VCaP (cell line): ENCODE results near the gene FAM110D.
A peak's percentile ranks its signal among the peaks of the same experiment; 100 is the strongest.

Source experiments
- H3K27ac ChIP-seq: fragments of 450-650 bp; 2 replicates; pipeline ENCODE4 v1.5.1; 2017
- TF ChIP-seq, protein P1 (sequence below): fragments of 450-650 bp; conservative IDR thresholded peaks from 2 replicates; pipeline ENCODE4 v1.5.1; 2017; ENCODE audit warnings: mild to moderate bottlenecking, moderate library complexity

FAM110D gene

DNA sequence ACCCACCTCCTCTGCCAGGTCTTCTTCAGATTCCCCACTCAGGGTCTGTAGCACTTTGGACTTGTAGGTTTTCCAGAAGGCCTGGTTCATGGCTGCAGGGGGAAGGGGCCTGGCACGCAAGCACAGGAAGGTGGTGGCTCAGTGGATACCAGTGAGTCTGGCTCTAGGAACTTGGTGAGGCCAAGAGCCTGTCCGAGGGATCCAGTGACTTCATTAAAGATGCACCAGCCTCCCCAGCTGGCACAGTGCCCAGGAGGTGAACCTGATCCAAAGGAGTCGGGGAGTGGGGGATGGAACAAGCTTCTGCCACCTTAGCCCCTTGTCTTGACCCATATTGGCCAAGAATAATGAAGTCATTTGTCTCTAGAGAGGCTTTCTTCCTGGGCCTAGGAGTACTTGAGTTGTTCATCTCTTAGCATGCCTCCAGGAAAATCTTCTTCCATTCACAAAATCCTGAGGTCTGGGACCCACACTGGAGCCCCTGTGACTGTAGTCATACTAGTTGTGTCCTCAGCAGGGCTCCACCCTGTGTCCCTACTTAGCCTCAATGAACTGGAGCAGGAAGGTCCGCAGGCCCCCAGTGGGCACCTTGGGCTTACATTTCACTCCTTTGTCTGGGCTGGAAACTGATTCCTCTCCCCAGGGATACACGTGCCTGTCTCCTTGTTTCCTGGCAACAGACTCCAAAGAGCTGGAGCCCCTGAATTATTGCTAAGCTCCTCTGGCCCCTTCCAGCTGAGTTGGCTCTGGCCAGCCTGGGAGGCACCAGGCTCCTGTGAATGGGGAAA, 9.7 kb downstream of the FAM110D start, which contains the start of gene C1orf232:
TSS of gene C1orf232 (minus strand) at position 554 of the 788 bp plus-strand sequence. CDS start at position 90, 464 bp downstream.
- H3K27ac ChIP-seq, result peak within 1 kb of the TSS; percentile 82
- TF ChIP-seq, protein P1, sequence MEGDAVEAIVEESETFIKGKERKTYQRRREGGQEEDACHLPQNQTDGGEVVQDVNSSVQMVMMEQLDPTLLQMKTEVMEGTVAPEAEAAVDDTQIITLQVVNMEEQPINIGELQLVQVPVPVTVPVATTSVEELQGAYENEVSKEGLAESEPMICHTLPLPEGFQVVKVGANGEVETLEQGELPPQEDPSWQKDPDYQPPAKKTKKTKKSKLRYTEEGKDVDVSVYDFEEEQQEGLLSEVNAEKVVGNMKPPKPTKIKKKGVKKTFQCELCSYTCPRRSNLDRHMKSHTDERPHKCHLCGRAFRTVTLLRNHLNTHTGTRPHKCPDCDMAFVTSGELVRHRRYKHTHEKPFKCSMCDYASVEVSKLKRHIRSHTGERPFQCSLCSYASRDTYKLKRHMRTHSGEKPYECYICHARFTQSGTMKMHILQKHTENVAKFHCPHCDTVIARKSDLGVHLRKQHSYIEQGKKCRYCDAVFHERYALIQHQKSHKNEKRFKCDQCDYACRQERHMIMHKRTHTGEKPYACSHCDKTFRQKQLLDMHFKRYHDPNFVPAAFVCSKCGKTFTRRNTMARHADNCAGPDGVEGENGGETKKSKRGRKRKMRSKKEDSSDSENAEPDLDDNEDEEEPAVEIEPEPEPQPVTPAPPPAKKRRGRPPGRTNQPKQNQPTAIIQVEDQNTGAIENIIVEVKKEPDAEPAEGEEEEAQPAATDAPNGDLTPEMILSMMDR, result no peak

DNA sequence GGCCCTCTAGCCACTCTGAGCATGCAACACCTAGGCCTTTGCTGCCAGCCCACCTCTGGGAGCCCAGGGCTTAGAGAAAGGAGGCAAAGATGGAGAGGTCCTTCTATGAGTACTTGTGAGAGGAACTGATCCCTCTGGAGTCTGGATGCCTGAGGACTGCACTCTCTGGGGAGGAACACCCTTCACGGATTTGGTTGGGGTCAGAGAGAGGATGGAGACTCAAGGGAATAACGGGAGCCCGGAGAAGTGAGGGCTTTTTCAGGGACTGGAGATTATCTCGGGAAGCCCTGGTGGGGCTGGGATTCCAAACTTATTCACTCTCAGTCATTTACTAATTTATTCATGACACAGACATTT, 10.3 kb downstream of the FAM110D start:
- peak overlapping the region; percentile 82 for H3K27ac ChIP-seq
- TF ChIP-seq, protein P1, result no peak

DNA sequence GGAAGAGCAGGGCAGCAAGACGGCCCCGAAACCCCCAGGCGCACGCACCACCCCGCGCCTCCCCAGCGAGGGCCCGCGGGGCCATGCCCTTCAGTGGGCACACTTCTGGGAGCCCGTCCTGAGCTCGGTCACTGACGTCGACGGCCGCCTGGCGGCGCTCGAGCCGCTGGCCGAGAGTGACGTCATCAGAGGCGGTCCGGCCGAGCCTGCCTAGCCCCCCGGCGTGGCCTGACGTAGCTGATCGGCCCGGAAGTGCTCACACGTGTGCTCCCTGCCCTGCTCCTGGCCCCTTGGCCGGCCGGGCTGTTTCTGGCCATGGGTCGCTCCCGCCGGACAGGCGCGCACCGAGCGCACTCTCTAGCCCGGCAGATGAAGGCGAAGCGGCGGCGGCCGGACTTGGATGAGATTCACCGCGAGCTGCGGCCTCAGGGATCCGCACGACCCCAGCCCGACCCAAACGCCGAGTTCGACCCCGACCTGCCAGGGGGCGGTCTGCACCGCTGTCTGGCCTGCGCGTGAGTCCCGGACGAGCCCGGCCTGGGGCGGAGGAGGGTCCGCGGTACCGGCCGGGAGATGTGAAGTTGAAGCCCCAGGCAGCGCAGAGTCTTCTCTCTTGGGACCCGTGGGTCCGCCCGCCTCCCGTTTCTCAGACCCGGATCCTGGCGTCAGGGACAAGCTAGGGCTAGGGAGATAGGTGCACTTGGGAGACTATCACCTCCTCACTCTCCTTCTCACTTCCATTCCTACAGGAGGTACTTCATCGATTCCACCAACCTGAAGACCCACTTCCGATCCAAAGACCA, 11.0 kb downstream of the FAM110D start, which contains the start of gene ZNF593:
TSS of gene ZNF593 (plus strand) at position 240 of the 803 bp plus-strand sequence. CDS start at position 316, 76 bp downstream.
- TF ChIP-seq, protein P1, result peak; percentile 94
- H3K27ac ChIP-seq, result peak within 1 kb of the TSS; percentile 82

DNA sequence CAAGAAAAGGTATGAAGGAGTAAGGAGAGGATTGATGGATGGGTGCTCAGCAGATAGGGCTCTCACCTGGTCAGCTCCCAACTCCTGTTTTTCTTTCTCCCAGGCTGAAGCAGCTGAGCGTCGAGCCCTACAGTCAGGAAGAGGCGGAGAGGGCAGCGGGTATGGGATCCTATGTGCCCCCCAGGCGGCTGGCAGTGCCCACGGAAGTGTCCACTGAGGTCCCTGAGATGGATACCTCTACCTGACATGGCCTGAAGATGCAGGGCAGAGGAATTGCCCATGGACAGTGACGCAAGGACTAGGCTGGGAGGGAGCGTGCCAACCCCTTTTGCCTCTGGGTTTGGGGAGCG, 11.6 kb downstream of the FAM110D start:
- H3K27ac ChIP-seq, result peak overlapping the region; percentile 82
- TF ChIP-seq, protein P1, result no peak

DNA sequence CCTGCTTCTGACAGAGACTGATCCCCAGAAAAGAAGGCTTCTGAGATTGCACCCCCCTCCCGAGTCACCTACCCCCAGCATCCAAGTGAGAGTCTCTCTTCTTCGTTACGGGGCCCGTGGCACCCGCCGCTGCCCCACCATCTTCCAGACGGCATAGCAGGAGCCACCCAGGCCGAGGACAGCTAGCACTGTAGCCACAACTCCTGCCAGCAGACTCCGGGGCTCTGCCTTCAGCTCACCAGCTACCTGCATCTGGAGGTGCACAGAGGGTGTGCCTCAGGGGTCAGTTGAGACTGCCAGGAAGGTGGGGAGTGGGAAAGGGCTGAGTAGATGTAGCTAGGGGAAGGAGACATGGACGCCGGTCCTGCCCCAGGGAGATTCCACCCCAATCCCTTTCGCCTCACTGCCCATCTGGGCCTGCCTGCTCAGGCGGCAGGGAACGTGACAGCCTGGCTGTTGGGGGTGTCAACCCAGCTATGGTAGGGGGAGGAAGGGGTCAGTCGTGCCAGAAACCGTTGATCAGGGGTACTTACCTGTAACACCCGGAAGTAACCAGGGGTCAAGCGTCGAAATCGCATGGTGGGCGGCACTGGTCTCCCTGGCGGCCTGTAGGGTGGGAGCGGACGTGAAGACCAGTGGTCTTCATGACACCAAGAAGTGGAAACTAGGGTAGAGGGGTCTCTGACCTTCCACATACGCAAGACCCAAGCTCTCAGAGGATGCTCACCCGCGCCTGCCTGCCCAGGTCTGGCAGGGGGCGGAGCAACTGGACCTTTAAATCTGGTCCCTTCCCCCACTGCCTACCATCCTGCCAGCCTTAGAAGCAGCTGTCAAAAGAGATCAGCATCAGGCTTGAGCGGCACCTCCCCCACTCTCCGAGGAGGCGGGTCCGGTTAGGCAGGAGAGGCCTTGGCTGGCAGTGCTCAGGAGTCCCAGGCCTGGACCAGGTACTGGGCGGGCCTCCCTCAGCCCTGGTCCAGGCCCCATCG, 12.5 kb downstream of the FAM110D start, which contains the start of gene ZNF593OS:
TSS of gene ZNF593OS (minus strand) at position 749 of the 989 bp plus-strand sequence. CDS start at position 578, 171 bp downstream.
- H3K27ac ChIP-seq, result peak within 1 kb of the TSS; percentile 82; the same call in 1 of the 2 replicates
- TF ChIP-seq, protein P1, result no peak

DNA sequence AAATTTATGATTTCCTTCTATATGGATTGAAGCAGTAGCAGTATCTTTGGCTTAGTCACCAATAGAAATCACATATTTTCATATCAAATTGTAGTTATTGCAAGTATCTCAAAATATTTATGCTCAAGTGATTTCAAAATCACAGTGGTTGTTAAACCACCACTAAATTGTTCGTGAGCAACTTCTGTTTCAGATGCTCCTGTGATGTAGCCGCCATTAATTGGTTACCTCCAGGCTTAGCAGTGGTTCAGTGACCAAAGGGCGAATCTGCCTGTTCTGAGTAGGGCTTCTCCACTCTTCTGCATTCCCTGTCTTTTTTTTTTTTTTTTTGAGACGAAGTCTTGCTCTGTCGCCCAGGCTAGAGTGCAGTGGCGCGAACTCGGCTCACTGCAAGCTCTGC, 16.5 kb downstream of the FAM110D start:
- H3K27ac ChIP-seq, result no peak overlapping the region
- TF ChIP-seq, protein P1, result no peak
